ENCODE results near the gene MEGF10. TPM values are rescaled to one million over a fixed set of nuclear protein-coding genes. Genes with fewer than 3 reads are reported as not detected.

MEGF10 gene
- polyA plus RNA-seq, 1 donor from 2014 or later: 0.05 TPM

GRCh38 chr5:127321465-127321864 lies 30.9 kb downstream of the MEGF10 start:
- H3K4me2 ChIP-seq (ENCODE audit: low read length): no peak overlapping the region
- TF ChIP-seq MXI1 (conservative IDR thresholded peaks at IDR 0.05; ENCODE audit: poor library complexity, severe bottlenecking) (no peak), EP300 (conservative IDR thresholded peaks at IDR 0.05; ENCODE audit: poor library complexity, severe bottlenecking) (no peak), RAD21 (conservative IDR thresholded peaks at IDR 0.05) (no peak), SMC3 (conservative IDR thresholded peaks at IDR 0.05; ENCODE audit: poor library complexity) (no peak), TAF1 (IDR thresholded peaks at IDR 0.05; ENCODE audit: low read depth) (no peak), POLR2AphosphoS5 (IDR thresholded peaks at IDR 0.05) (no peak), EZH2 (IDR thresholded peaks at IDR 0.05; ENCODE audit: borderline replicate concordance, insufficient read depth, low read length, poor library complexity, severe bottlenecking) (no peak)
- TF ChIP-seq, protein P1, sequence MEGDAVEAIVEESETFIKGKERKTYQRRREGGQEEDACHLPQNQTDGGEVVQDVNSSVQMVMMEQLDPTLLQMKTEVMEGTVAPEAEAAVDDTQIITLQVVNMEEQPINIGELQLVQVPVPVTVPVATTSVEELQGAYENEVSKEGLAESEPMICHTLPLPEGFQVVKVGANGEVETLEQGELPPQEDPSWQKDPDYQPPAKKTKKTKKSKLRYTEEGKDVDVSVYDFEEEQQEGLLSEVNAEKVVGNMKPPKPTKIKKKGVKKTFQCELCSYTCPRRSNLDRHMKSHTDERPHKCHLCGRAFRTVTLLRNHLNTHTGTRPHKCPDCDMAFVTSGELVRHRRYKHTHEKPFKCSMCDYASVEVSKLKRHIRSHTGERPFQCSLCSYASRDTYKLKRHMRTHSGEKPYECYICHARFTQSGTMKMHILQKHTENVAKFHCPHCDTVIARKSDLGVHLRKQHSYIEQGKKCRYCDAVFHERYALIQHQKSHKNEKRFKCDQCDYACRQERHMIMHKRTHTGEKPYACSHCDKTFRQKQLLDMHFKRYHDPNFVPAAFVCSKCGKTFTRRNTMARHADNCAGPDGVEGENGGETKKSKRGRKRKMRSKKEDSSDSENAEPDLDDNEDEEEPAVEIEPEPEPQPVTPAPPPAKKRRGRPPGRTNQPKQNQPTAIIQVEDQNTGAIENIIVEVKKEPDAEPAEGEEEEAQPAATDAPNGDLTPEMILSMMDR (IDR thresholded peaks at IDR 0.05; ENCODE audit: poor library complexity, severe bottlenecking): no peak
- TF ChIP-seq, protein P2, sequence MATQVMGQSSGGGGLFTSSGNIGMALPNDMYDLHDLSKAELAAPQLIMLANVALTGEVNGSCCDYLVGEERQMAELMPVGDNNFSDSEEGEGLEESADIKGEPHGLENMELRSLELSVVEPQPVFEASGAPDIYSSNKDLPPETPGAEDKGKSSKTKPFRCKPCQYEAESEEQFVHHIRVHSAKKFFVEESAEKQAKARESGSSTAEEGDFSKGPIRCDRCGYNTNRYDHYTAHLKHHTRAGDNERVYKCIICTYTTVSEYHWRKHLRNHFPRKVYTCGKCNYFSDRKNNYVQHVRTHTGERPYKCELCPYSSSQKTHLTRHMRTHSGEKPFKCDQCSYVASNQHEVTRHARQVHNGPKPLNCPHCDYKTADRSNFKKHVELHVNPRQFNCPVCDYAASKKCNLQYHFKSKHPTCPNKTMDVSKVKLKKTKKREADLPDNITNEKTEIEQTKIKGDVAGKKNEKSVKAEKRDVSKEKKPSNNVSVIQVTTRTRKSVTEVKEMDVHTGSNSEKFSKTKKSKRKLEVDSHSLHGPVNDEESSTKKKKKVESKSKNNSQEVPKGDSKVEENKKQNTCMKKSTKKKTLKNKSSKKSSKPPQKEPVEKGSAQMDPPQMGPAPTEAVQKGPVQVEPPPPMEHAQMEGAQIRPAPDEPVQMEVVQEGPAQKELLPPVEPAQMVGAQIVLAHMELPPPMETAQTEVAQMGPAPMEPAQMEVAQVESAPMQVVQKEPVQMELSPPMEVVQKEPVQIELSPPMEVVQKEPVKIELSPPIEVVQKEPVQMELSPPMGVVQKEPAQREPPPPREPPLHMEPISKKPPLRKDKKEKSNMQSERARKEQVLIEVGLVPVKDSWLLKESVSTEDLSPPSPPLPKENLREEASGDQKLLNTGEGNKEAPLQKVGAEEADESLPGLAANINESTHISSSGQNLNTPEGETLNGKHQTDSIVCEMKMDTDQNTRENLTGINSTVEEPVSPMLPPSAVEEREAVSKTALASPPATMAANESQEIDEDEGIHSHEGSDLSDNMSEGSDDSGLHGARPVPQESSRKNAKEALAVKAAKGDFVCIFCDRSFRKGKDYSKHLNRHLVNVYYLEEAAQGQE (IDR thresholded peaks at IDR 0.05; ENCODE audit: borderline replicate concordance): no peak
- no peaks in the 10 kb centered on the region for H3K79me2 ChIP-seq (replicated peaks; ENCODE audit: insufficient read depth, low read length)

GRCh38 chr5:127322403-127322802 lies 31.8 kb downstream of the MEGF10 start:
- H3K9me3 ChIP-seq (ENCODE audit: low read length): no peaks in the 10 kb centered on the region
- H3K9ac ChIP-seq (ENCODE audit: low read length): no peak overlapping the region
- no peak overlapping the region for H3K4me3 ChIP-seq (ENCODE audit: low read length)
- H3K36me3 ChIP-seq (ENCODE audit: insufficient read depth, low read length): no peaks in the 10 kb centered on the region
- no peak overlapping the region for H2AFZ ChIP-seq (ENCODE audit: low read depth, low read length)
- H3F3A ChIP-seq (ENCODE audit: insufficient read depth, low read length, poor library complexity, severe bottlenecking): no peaks in the 10 kb centered on the region
- no peaks in the 10 kb centered on the region for H3K79me2 ChIP-seq (replicated peaks; ENCODE audit: insufficient read depth, low read length)
- H3K4me2 ChIP-seq (ENCODE audit: low read length): no peak overlapping the region
- TF ChIP-seq, protein P2 (IDR thresholded peaks at IDR 0.05; ENCODE audit: borderline replicate concordance): no peak
- no peak for TF ChIP-seq POLR2AphosphoS5 (IDR thresholded peaks at IDR 0.05)
- TF ChIP-seq RAD21 (conservative IDR thresholded peaks at IDR 0.05): no peak
- no peak for TF ChIP-seq SMC3 (conservative IDR thresholded peaks at IDR 0.05; ENCODE audit: poor library complexity)
- TF ChIP-seq, protein P1 (IDR thresholded peaks at IDR 0.05; ENCODE audit: poor library complexity, severe bottlenecking): no peak
- no peak for TF ChIP-seq TAF1 (IDR thresholded peaks at IDR 0.05; ENCODE audit: low read depth)
- no peak for TF ChIP-seq EP300 (conservative IDR thresholded peaks at IDR 0.05; ENCODE audit: poor library complexity, severe bottlenecking)
- no peak for TF ChIP-seq MXI1 (conservative IDR thresholded peaks at IDR 0.05; ENCODE audit: poor library complexity, severe bottlenecking)
- TF ChIP-seq EZH2 (IDR thresholded peaks at IDR 0.05; ENCODE audit: borderline replicate concordance, insufficient read depth, low read length, poor library complexity, severe bottlenecking): no peak
- H3K9me2 ChIP-seq (ENCODE audit: insufficient read depth, low read length): no peaks in the 10 kb centered on the region
- no peak overlapping the region for H3K27ac ChIP-seq (ENCODE audit: low read length)
- no peaks in the 10 kb centered on the region for H4K20me1 ChIP-seq (ENCODE audit: insufficient read depth)
- no peaks in the 10 kb centered on the region for H3K27me3 ChIP-seq (ENCODE audit: insufficient read depth, low read depth, low read length)

More at GRCh38 chr5:127321465-127321864, 30.9 kb downstream of the MEGF10 start:
- no peak overlapping the region for H3K9ac ChIP-seq (ENCODE audit: low read length)
- no peaks in the 10 kb centered on the region for H3K9me2 ChIP-seq (ENCODE audit: insufficient read depth, low read length)
- no peaks in the 10 kb centered on the region for H4K20me1 ChIP-seq (ENCODE audit: insufficient read depth)
- no peak overlapping the region for H2AFZ ChIP-seq (ENCODE audit: low read depth, low read length)
- H3K27ac ChIP-seq (ENCODE audit: low read length): no peak overlapping the region
- H3K36me3 ChIP-seq (ENCODE audit: insufficient read depth, low read length): no peaks in the 10 kb centered on the region
- H3K4me3 ChIP-seq (ENCODE audit: low read length): no peak overlapping the region
- H3K27me3 ChIP-seq (ENCODE audit: insufficient read depth, low read depth, low read length): no peaks in the 10 kb centered on the region
- no peaks in the 10 kb centered on the region for H3K9me3 ChIP-seq (ENCODE audit: low read length)
- H3F3A ChIP-seq (ENCODE audit: insufficient read depth, low read length, poor library complexity, severe bottlenecking): no peaks in the 10 kb centered on the region

Measured in neural cell (in vitro differentiated cells).